K562 (cell line): ENCODE measurements around the gene HPCA. TPM values are rescaled to one million over a fixed set of nuclear protein-coding genes. Genes with fewer than 3 reads are reported as not detected.

Source experiments
- ATAC-seq: fragments of 200-7000 bp; cut with Tn5 transposase; 3 replicates; pipeline ENCODE4 v1.9.1; 2020; ENCODE audit warnings: moderate library complexity
- BruUV-seq: library from RNA; stranded (reverse); fragments of 400-500 nt; replicated peaks from 2 replicates; lab custom pipeline; 2021; lab: Mats Ljungman, UMichigan
- CTCF ChIA-PET: fragments of 300-600 bp; formaldehyde crosslinking; extraction: SDS; loops from one replicate; lab custom pipeline; 2021; ENCODE audit warnings: low intra/inter-chr PET ratio; lab: Yijun Ruan, JAX
- POLR2A ChIA-PET: fragments of 300-600, 350-650 bp; sonication (Branson Sonifier 250); formaldehyde crosslinking; extraction: SDS; loops from one replicate; lab custom pipeline; 2021; ENCODE audit warnings: antibody characterized with exemption, inconsistent platforms; lab: Yijun Ruan, JAX
- DNase-seq, 4 experiments: peaks; one replicate each; pipeline versions ENCODE4 v3.0.0 to v3.0.0-alpha.2; 2011 to 2018; ENCODE audit warnings: low spot score in 3 of 4, mixed read lengths in 3 of 4; ENCODE audit errors: extremely low read depth in 1 of 4
- FAIRE-seq: peaks from 2 replicates; lab custom pipeline; 2011; peaks lifted over from hg19 to GRCh38; lab: Jason Lieb, UNC
- H2AFZ ChIP-seq: 2 replicates; pipeline ENCODE4 v1.6.0; 2011; ENCODE audit warnings: low read depth, low read length, control low read depth, inconsistent platforms
- H3K27ac ChIP-seq: fragments of 200-600 bp; 3 replicates; pipeline ENCODE4 v1.8.0; 2011; ENCODE audit warnings: low read depth, mild to moderate bottlenecking, control low read depth, inconsistent platforms, low read length, moderate library complexity, mixed read lengths; ENCODE audit errors: extremely low read depth
- H3K27me3 ChIP-seq, 2 experiments: fragments of 300-600 bp in 1 of 2; 2 replicates in 1 of 2; 3 replicates in 1 of 2; pipeline versions ENCODE4 v1.6.0 to v1.8.0; 2011; ENCODE audit warnings: inconsistent platforms in 2 of 2, low read length in 2 of 2, mild to moderate bottlenecking in 1 of 2, mixed read lengths in 1 of 2, moderate library complexity in 1 of 2; ENCODE audit not compliant: control insufficient read depth in 2 of 2, insufficient read depth in 2 of 2
- H3K36me3 ChIP-seq: fragments of 300-600 bp; 3 replicates; pipeline ENCODE4 v1.8.0; 2011; ENCODE audit warnings: mild to moderate bottlenecking, low read length, inconsistent platforms; ENCODE audit not compliant: control insufficient read depth, insufficient read depth
- H3K4me1 ChIP-seq, 2 experiments: fragments of 200-600 bp in 1 of 2; replicated peaks in 1 of 2; 2 replicates in 1 of 2; 3 replicates in 1 of 2; pipeline versions ENCODE4 v1.5.1 to v1.8.0; 2011; ENCODE audit warnings: inconsistent platforms in 2 of 2, low read length in 2 of 2, mild to moderate bottlenecking in 1 of 2, mixed read lengths in 1 of 2, moderate library complexity in 1 of 2; ENCODE audit not compliant: control insufficient read depth in 2 of 2, insufficient read depth in 2 of 2
- H3K4me2 ChIP-seq: 2 replicates; pipeline ENCODE4 v1.6.1; 2011; ENCODE audit warnings: low read length, control low read depth, inconsistent platforms, mixed read lengths; ENCODE audit not compliant: insufficient read depth
- H3K4me3 ChIP-seq: fragments of 200-600 bp; sonication (generic), shearing (Covaris generic); 2 replicates; pipeline ENCODE4 v1.5.1; 2016; ENCODE audit warnings: control low read depth, inconsistent platforms
- H3K79me2 ChIP-seq: fragments of 200-600 bp; 3 replicates; pipeline ENCODE4 v1.8.0; 2011; ENCODE audit warnings: low read length, inconsistent platforms; ENCODE audit not compliant: control insufficient read depth, insufficient read depth
- H3K9ac ChIP-seq, 2 experiments: 2 replicates each; pipeline versions ENCODE4 v1.6.0 to v1.6.1; 2011; ENCODE audit warnings: low read depth in 2 of 2, low read length in 2 of 2, control low read depth in 1 of 2, inconsistent platforms in 1 of 2, mild to moderate bottlenecking in 1 of 2, mixed read lengths in 1 of 2; ENCODE audit not compliant: insufficient read depth in 1 of 2
- H3K9me1 ChIP-seq: one replicate; pipeline ENCODE4 v1.6.0; 2011; ENCODE audit warnings: inconsistent platforms, mild to moderate bottlenecking, low read length, moderate library complexity; ENCODE audit not compliant: control insufficient read depth, insufficient read depth
- H3K9me3 ChIP-seq: replicated peaks from 2 replicates; pipeline ENCODE4 v1.5.1; 2011; ENCODE audit warnings: low read depth, low read length, inconsistent platforms; ENCODE audit not compliant: control insufficient read depth, insufficient read depth
- H4K20me1 ChIP-seq: replicated peaks from 2 replicates; pipeline ENCODE4 v1.6.1; 2011; ENCODE audit warnings: low read length, inconsistent platforms, mixed read lengths; ENCODE audit not compliant: control insufficient read depth, insufficient read depth
- COPS2 ChIP-seq: fragments of 450-650 bp; conservative IDR thresholded peaks from 2 replicates; pipeline ENCODE4 v1.6.1; 2016; ENCODE audit warnings: mild to moderate bottlenecking, moderate library complexity
- POU5F1 ChIP-seq: fragments of 150-350 bp; IDR thresholded peaks from 2 replicates; pipeline ENCODE4 v1.6.1; 2014; ENCODE audit warnings: borderline replicate concordance, low read length, low read depth, mild to moderate bottlenecking; ENCODE audit not compliant: partially characterized antibody
- RBM34 ChIP-seq: fragments of 200-400 bp; formaldehyde crosslinking; IDR thresholded peaks from 2 replicates; pipeline ENCODE4 v1.6.1; 2018; ENCODE audit warnings: low read length, borderline replicate concordance; ENCODE audit not compliant: insufficient read depth
- TGIF2 ChIP-seq: sonication (generic); formaldehyde crosslinking; IDR thresholded peaks from 2 replicates; pipeline ENCODE4 v1.8.1; 2022; ENCODE audit warnings: mild to moderate bottlenecking, missing genetic modification reagents, moderate library complexity
- TOE1 ChIP-seq, 2 experiments: fragments of 450-650 bp in 1 of 2; sonication (generic) in 1 of 2; formaldehyde crosslinking in 1 of 2; IDR thresholded peaks; 2 replicates each; pipeline versions ENCODE4 v1.7.1 to v1.8.0; 2016 to 2022; ENCODE audit warnings: borderline replicate concordance in 2 of 2, mild to moderate bottlenecking in 2 of 2, antibody characterized with exemption in 1 of 2, inconsistent platforms in 1 of 2, low read depth in 1 of 2, missing genetic modification reagents in 1 of 2, moderate library complexity in 1 of 2
- TSHZ1 ChIP-seq: fragments of 250-450 bp; sonication (Bioruptor Pico); IDR thresholded peaks from 2 replicates; pipeline ENCODE4 v1.4.0; 2020; ENCODE audit warnings: mild to moderate bottlenecking, moderate library complexity
- ZNF239 ChIP-seq: fragments of 250-450 bp; sonication (Bioruptor Pico); IDR thresholded peaks from 2 replicates; pipeline ENCODE4 v1.4.0; 2020; ENCODE audit warnings: mild to moderate bottlenecking
- ZNF507 ChIP-seq: conservative IDR thresholded peaks from 2 replicates; pipeline ENCODE4 v1.6.1; 2017; ENCODE audit warnings: missing genetic modification characterization, missing compliant biosample characterization
- whole genome bisulfite sequencing: fragments of 100-300 bp; shearing (Covaris generic); methylation state at CpG from one replicate; pipeline ENCODE4 v1.1.6; 2016; ENCODE audit warnings: low coverage, mixed read lengths; ENCODE audit not compliant: insufficient coverage; ENCODE audit errors: missing lambda C conversion rate; 5-methylcytosine and 5-hydroxymethylcytosine counted together
- in situ Hi-C: fragments of 300-500 bp; cut with MboI; formaldehyde crosslinking; loops from 4 replicates; pipeline ENCODE4 v1.15.0; 2018; ENCODE audit warnings: inconsistent platforms, mixed read lengths
- intact Hi-C: fragments of 100-400 bp; cut with micrococcal nuclease; formaldehyde crosslinking; loops from 2 replicates; pipeline ENCODE4 v1.14.2; 2022
- polyA plus RNA-seq, 8 experiments: library from polyadenylated mRNA; depleted of rRNA in 4 of 8; stranded (reverse) in 5 of 8; unstranded in 3 of 8; fragments of >200 nt; fragmentation: Nextera tagmentation in 2 of 8; fragmentation: Illumina TruSeq in 1 of 8; extraction: Ambion mirVana in 2 of 8; extraction: Trizol in 1 of 8; gene quantifications; 2 replicates each; pipeline versions ENCODE4 v1.2.1 to v1.2.3, GENCODE V29; 2011 to 2014; ENCODE audit warnings: inconsistent platforms in 1 of 8, missing spikeins in 1 of 8
- total RNA-seq, 7 experiments: library from RNA; depleted of rRNA in 6 of 7; stranded (reverse); fragments of >200 nt in 6 of 7; fragmentation: Illumina TruSeq in 2 of 7; extraction: Trizol in 2 of 7; gene quantifications; 2 replicates each; pipeline versions ENCODE4 v1.2.1 to v1.2.3, GENCODE V29; 2011 to 2021; ENCODE audit warnings: low replicate concordance in 1 of 7

The HPCA gene
- total and polyA plus RNA-seq, 9 of the 15 experiments (the other 6 are each of a cell fraction or from before 2014, with no cell fraction given) = not detected

DNA sequence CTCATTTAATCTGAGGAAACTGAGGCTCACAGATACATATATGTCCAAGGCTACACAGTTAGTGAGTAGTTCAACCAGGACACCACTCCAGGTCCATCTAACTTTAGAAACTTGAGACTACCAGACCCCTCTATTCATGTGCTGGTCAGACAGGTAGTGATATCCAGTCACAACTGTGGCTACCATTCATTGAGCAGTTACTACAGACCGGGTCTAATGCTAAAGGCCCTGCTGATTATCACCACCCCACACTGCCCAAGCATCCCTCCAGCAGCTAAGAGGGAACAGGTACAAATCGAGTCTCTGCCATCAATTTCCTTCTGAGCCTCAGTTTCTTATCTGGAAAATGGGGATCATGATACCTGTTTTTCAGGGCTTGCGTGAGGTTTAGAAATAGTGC, 5.3 kb downstream of the HPCA start:
- CTCF ChIA-PET = interaction anchor here (2.7 kb wide), 1 partner anchor 195 kb away, joined by 15 read pairs; no protein-coding TSS in a partner anchor
- ATAC-seq = no peak
- no TSS peak for BruUV-seq
- Histone ChIP-seq H3K27me3 (peaks cover 5 to 67% of the 10 kb centered on the region in 2 experiments; a peak in 3 of 5 replicates), H3K27ac (no peak overlapping the region), H3K36me3 (no peaks in the 10 kb centered on the region), H2AFZ (no peak overlapping the region), H3K4me3 (no peak overlapping the region), H3K4me1 (peaks cover 5 to 21% of the 10 kb centered on the region in 2 experiments; a peak in 3 of 5 replicates), H3K9me3 (no peaks in the 10 kb centered on the region), H4K20me1 (peaks cover 39% of the 10 kb centered on the region), H3K9ac (no peak overlapping the region), H3K79me2 (no peaks in the 10 kb centered on the region), H3K9me1 (no peaks in the 10 kb centered on the region), H3K4me2 (no peak overlapping the region)
- WGBS = 10% methylated on average over 3 of the region's 3 CpGs
- POLR2A ChIA-PET = no interaction called here
- in situ Hi-C loops = loop anchor here (25.0 kb wide), 1 partner anchor 721 kb away; no protein-coding TSS in a partner anchor
- intact Hi-C loops = no loop called here
- FAIRE-seq = peak; percentile 11
- DNase-seq = no peak
- TF ChIP-seq ZNF507 (tag) = no peak

GRCh38 chr1:32892368-32893197, 6.3 kb downstream of the HPCA start:
- Histone ChIP-seq H4K20me1 (peaks cover 37% of the 10 kb centered on the region), H3K4me2 (peak overlapping the region; percentile 81), H3K27me3 (peaks cover 5 to 67% of the 10 kb centered on the region in 2 experiments; a peak in 3 of 5 replicates), H3K27ac (no peak overlapping the region), H3K4me3 (peak overlapping the region; percentile 42), H2AFZ (peak overlapping the region; percentile 51), H3K79me2 (no peaks in the 10 kb centered on the region), H3K36me3 (no peaks in the 10 kb centered on the region), H3K9me3 (no peaks in the 10 kb centered on the region), H3K9me1 (no peaks in the 10 kb centered on the region), H3K9ac (peak overlapping the region; percentile 21 to 73; a peak in 3 of 4 replicates), H3K4me1 (peaks cover 5 to 18% of the 10 kb centered on the region in 2 experiments; a peak in 3 of 5 replicates)
- 11% methylated on average over 46 of the region's 49 CpGs for WGBS
- in situ Hi-C loops (loop anchor here (25.0 kb wide), 1 partner anchor 720 kb away; no protein-coding TSS in a partner anchor), intact Hi-C loops (no loop called here)
- ATAC-seq (peak; percentile 94), FAIRE-seq (peak; percentile 74), DNase-seq (peak; percentile 78 to 88 (median 85))
- CTCF ChIA-PET = interaction anchor here (0.6 to 2.7 kb wide), 5 partner anchors 114 to 884 kb away, joined by 3 to 18 read pairs (median 5); no protein-coding TSS in a partner anchor
- POLR2A ChIA-PET = interaction anchor here (0.6 to 1.2 kb wide), 8 partner anchors 10 to 194 kb away, joined by 3 to 5 read pairs (median 3); no protein-coding TSS in a partner anchor
- BruUV-seq = no TSS peak
- no peak for TF ChIP-seq ZNF239 (CRISPR knock-in tag)
- no peak for TF ChIP-seq RBM34
- no peak for TF ChIP-seq TOE1 (IDR thresholded peaks at IDR 0.05; ENCODE audit: borderline replicate concordance)
- TF ChIP-seq TOE1 (CRISPR knock-in tag; IDR thresholded peaks at IDR 0.05; ENCODE audit: borderline replicate concordance, low read depth) = peak; percentile 20; the same call in 1 of the 2 replicates
- no peak for TF ChIP-seq TGIF2 (CRISPR knock-in tag)
- TF ChIP-seq POU5F1 = no peak
- TF ChIP-seq TSHZ1 (CRISPR knock-in tag) = no peak
- no peak for TF ChIP-seq COPS2
